ENCODE results near the gene RPL34.
A peak's percentile ranks its signal among the peaks of the same experiment; 100 is the strongest.

Gene RPL34

GRCh38 chr4:108635070-108635655 lies 14.8 kb downstream of the RPL34 start:
- ATAC-seq, result no peak
- TF ChIP-seq ZNF565 (CRISPR knock-in tag; conservative IDR thresholded peaks at IDR 0.05; ENCODE audit: low read depth) (no peak), ZC3H10 (CRISPR knock-in tag; IDR thresholded peaks at IDR 0.05) (no peak), SNAI2 (CRISPR knock-in tag; IDR thresholded peaks at IDR 0.05) (no peak), PATZ1 (CRISPR knock-in tag; IDR thresholded peaks at IDR 0.05; ENCODE audit: borderline replicate concordance) (no peak), CSRNP3 (CRISPR knock-in tag; IDR thresholded peaks at IDR 0.05) (no peak), ISL1 (CRISPR knock-in tag; IDR thresholded peaks at IDR 0.05) (no peak), BACH2 (CRISPR knock-in tag; IDR thresholded peaks at IDR 0.05; ENCODE audit: borderline replicate concordance) (no peak), ESRRG (CRISPR knock-in tag; IDR thresholded peaks at IDR 0.05) (no peak), ARNTL (CRISPR knock-in tag; IDR thresholded peaks at IDR 0.05; ENCODE audit: borderline replicate concordance, low read depth) (no peak), TSHZ2 (CRISPR knock-in tag; IDR thresholded peaks at IDR 0.05) (no peak), OSR1 (CRISPR knock-in tag; IDR thresholded peaks at IDR 0.05) (no peak), CREB5 (CRISPR knock-in tag; IDR thresholded peaks at IDR 0.05; ENCODE audit: low read depth) (no peak), TOX (CRISPR knock-in tag; IDR thresholded peaks at IDR 0.05; ENCODE audit: borderline replicate concordance) (no peak), CSDC2 (CRISPR knock-in tag; IDR thresholded peaks at IDR 0.05) (no peak), ZNF8 (CRISPR knock-in tag; IDR thresholded peaks at IDR 0.05) (no peak)

GRCh38 chr4:108636246-108636645 lies 15.9 kb downstream of the RPL34 start:
- TF ChIP-seq ISL1 (CRISPR knock-in tag; IDR thresholded peaks at IDR 0.05) (no peak), ESRRG (CRISPR knock-in tag; IDR thresholded peaks at IDR 0.05) (no peak), CSDC2 (CRISPR knock-in tag; IDR thresholded peaks at IDR 0.05) (no peak), BACH2 (CRISPR knock-in tag; IDR thresholded peaks at IDR 0.05; ENCODE audit: borderline replicate concordance) (no peak), PPARA (CRISPR knock-in tag; IDR thresholded peaks at IDR 0.05; ENCODE audit: borderline replicate concordance) (no peak), RARB (CRISPR knock-in tag; IDR thresholded peaks at IDR 0.05) (no peak), POU6F1 (CRISPR knock-in tag; IDR thresholded peaks at IDR 0.05; ENCODE audit: borderline replicate concordance, low read depth) (no peak), ZC3H10 (CRISPR knock-in tag; IDR thresholded peaks at IDR 0.05) (no peak), ZFP30 (CRISPR knock-in tag; IDR thresholded peaks at IDR 0.05) (no peak), TSHZ2 (CRISPR knock-in tag; IDR thresholded peaks at IDR 0.05) (no peak), CSRNP3 (CRISPR knock-in tag; IDR thresholded peaks at IDR 0.05) (no peak), TCF4 (CRISPR knock-in tag; IDR thresholded peaks at IDR 0.05; ENCODE audit: borderline replicate concordance) (no peak), PATZ1 (CRISPR knock-in tag; IDR thresholded peaks at IDR 0.05; ENCODE audit: borderline replicate concordance) (no peak), ZNF565 (CRISPR knock-in tag; conservative IDR thresholded peaks at IDR 0.05; ENCODE audit: low read depth) (no peak), ZNF8 (CRISPR knock-in tag; IDR thresholded peaks at IDR 0.05) (no peak)
- peak; percentile 92 for ATAC-seq

Measured in SK-N-SH treated with all-trans-retinoic acid at 6 μM for 48 hours (cell line).